ENCODE data around the gene FUT2.
"Not testable (repeated sequence)": the region's sequence is repeated elsewhere in the genome, so short reads cannot be mapped to it uniquely, and the experiment has no call there.

- not testable (repeated sequence) for TF ChIP-seq EZH2 (IDR thresholded peaks at IDR 0.05; ENCODE audit: insufficient read depth, poor library complexity, severe bottlenecking); EZH2phosphoT487 (IDR thresholded peaks at IDR 0.05; ENCODE audit: insufficient read depth, low read depth)
These were observed 22.3 kb downstream of the FUT2 start for GRCh38 chr19:48718106-48718505.
